ENCODE measurements around the gene MATN4. TPM values are rescaled to one million over a fixed set of nuclear protein-coding genes. Genes with fewer than 3 reads are reported as not detected.

Gene MATN4
- total RNA-seq, 1 experiment from 2014 or later, result 0.64 TPM

- TF ChIP-seq, protein P1, sequence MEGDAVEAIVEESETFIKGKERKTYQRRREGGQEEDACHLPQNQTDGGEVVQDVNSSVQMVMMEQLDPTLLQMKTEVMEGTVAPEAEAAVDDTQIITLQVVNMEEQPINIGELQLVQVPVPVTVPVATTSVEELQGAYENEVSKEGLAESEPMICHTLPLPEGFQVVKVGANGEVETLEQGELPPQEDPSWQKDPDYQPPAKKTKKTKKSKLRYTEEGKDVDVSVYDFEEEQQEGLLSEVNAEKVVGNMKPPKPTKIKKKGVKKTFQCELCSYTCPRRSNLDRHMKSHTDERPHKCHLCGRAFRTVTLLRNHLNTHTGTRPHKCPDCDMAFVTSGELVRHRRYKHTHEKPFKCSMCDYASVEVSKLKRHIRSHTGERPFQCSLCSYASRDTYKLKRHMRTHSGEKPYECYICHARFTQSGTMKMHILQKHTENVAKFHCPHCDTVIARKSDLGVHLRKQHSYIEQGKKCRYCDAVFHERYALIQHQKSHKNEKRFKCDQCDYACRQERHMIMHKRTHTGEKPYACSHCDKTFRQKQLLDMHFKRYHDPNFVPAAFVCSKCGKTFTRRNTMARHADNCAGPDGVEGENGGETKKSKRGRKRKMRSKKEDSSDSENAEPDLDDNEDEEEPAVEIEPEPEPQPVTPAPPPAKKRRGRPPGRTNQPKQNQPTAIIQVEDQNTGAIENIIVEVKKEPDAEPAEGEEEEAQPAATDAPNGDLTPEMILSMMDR (IDR thresholded peaks at IDR 0.05 in 2 of 3, conservative IDR thresholded peaks at IDR 0.05 in 1 of 3; ENCODE audit: borderline replicate concordance in 1 of 3, insufficient read depth in 1 of 3, low read depth in 2 of 3, low read length in 2 of 3), result no peak
- no peak for TF ChIP-seq ELF1 (IDR thresholded peaks at IDR 0.05; ENCODE audit: borderline replicate concordance, low read depth)
- TF ChIP-seq ZFX (IDR thresholded peaks at IDR 0.05), result no peak
- no peak for TF ChIP-seq FOSL1 (IDR thresholded peaks at IDR 0.05; ENCODE audit: low read depth)
- no peak for TF ChIP-seq EGR1 (IDR thresholded peaks at IDR 0.05; ENCODE audit: low read depth)
- no peak for TF ChIP-seq SIN3A (IDR thresholded peaks at IDR 0.05; ENCODE audit: low read depth)
- TF ChIP-seq, protein P2, sequence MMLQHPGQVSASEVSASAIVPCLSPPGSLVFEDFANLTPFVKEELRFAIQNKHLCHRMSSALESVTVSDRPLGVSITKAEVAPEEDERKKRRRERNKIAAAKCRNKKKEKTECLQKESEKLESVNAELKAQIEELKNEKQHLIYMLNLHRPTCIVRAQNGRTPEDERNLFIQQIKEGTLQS (IDR thresholded peaks at IDR 0.05), result no peak
- no peak for TF ChIP-seq MAX (IDR thresholded peaks at IDR 0.05)
- no peak for TF ChIP-seq POLR2AphosphoS5 (IDR thresholded peaks at IDR 0.05; ENCODE audit: low read depth, low read length)
- TF ChIP-seq CBX3 (IDR thresholded peaks at IDR 0.05; ENCODE audit: low read depth), result no peak
- no peak for TF ChIP-seq POLR2A (IDR thresholded peaks at IDR 0.05; ENCODE audit: borderline replicate concordance, extremely low read depth, insufficient read depth, insufficient read length)
- no peak for TF ChIP-seq EZH2 (IDR thresholded peaks at IDR 0.05)
- no peak for TF ChIP-seq CEBPB (IDR thresholded peaks at IDR 0.05; ENCODE audit: low read depth)
- no peak for TF ChIP-seq SP1 (IDR thresholded peaks at IDR 0.05; ENCODE audit: low read depth)
These were observed 10.2 kb downstream of the MATN4 start (continued) for GRCh38 chr20:45297786-45298497.

DNA sequence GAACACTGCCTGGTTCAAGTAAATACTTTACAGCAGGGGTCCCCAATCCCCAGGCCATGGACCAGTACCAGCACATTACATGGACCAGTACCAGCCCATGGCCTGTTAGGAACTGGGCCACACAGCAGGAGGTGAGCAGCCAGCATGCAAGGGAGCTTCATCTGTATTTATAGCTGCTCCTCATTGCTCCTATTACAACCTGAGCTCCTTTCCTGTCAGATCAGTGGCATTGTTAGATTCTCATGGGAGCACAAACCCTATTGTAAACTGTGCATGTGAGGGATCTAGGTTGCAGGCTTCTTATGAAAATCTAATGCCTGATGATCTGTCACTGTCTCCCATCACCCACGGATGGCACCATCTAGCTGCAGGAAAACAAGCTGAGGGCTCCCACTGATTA, 13.4 kb downstream of the MATN4 start:
- no peaks in the 10 kb centered on the region for H4K20me1 ChIP-seq (ENCODE audit: insufficient read depth)
- no peaks in the 10 kb centered on the region for H3K79me2 ChIP-seq (ENCODE audit: insufficient read depth, low read length)
- no peak overlapping the region for H3K4me2 ChIP-seq (ENCODE audit: low read length)
- BruUV-seq (replicated peaks), result no TSS peak
- H3K27me3 ChIP-seq (ENCODE audit: insufficient read depth, low read length), result no peaks in the 10 kb centered on the region
- no peaks in the 10 kb centered on the region for H3K9me2 ChIP-seq (ENCODE audit: insufficient read depth)
- POLR2A ChIA-PET, result no interaction called here
- H2AFZ ChIP-seq (ENCODE audit: low read depth, low read length, poor library complexity, severe bottlenecking), result no peak overlapping the region
- intact Hi-C loops (cut with micrococcal nuclease), result no loop called here
- no peak overlapping the region for H3K27ac ChIP-seq (ENCODE audit: low read depth, low read length)
- ATAC-seq (no peak), DNase-seq (ENCODE audit: low read depth, low spot score) (no peak)
- H3K9me3 ChIP-seq (ENCODE audit: control insufficient read depth in 1 of 2, insufficient read depth in 1 of 2, low read depth in 1 of 2, low read length in 2 of 2), result peaks cover 0 to 3% of the 10 kb centered on the region in 2 experiments; a peak in 1 of 4 replicates
- no peaks in the 10 kb centered on the region for H3K36me3 ChIP-seq (ENCODE audit: control insufficient read depth in 1 of 2, insufficient read depth in 2 of 2, low read length in 2 of 2)
- RAD21 ChIA-PET (ENCODE audit: low non-redundant PET in 1 of 2, low total read pairs in 2 of 2, uncharacterized antibody in 2 of 2, unreplicated experiment in 2 of 2), result no interaction called here
- H3K9ac ChIP-seq (ENCODE audit: low read length), result no peak overlapping the region
- CTCF ChIA-PET, result interaction anchor here (1.2 to 5.4 kb wide), 6 partner anchors 9 to 177 kb away, joined by 4 to 30 read pairs (median 8); no protein-coding TSS in a partner anchor
- TF ChIP-seq EZH2 (IDR thresholded peaks at IDR 0.05) (no peak), SIN3A (IDR thresholded peaks at IDR 0.05; ENCODE audit: low read depth) (no peak), SP1 (IDR thresholded peaks at IDR 0.05; ENCODE audit: low read depth) (no peak), YY1 (IDR thresholded peaks at IDR 0.05; ENCODE audit: extremely low read depth, insufficient replicate concordance, low read depth, low read length) (no peak), ZBTB33 (IDR thresholded peaks at IDR 0.05; ENCODE audit: extremely low read depth, insufficient replicate concordance, low read length) (no peak), POLR2AphosphoS5 (IDR thresholded peaks at IDR 0.05; ENCODE audit: low read depth, low read length) (no peak), ZFX (IDR thresholded peaks at IDR 0.05) (no peak), RAD21 (IDR thresholded peaks at IDR 0.05; ENCODE audit: low read depth) (no peak), EZH2phosphoT487 (IDR thresholded peaks at IDR 0.05; ENCODE audit: borderline replicate concordance) (no peak)
- TF ChIP-seq, protein P2 (IDR thresholded peaks at IDR 0.05), result no peak
- H3K4me3 ChIP-seq (replicated peaks in 1 of 2; ENCODE audit: low read depth in 1 of 2, low read length in 2 of 2), result no peak overlapping the region
- H3K4me1 ChIP-seq (ENCODE audit: control insufficient read depth in 1 of 2, insufficient read depth in 2 of 2, low read length in 2 of 2), result peaks cover 0 to 12% of the 10 kb centered on the region in 2 experiments; a peak in 2 of 4 replicates
